GM13977 (cell line): Measurements from ENCODE around the gene ZNF630.

Experiments
- DNase-seq: peaks from one replicate; pipeline ENCODE4 v3.0.0; 2012; ENCODE audit warnings: low spot score
- in situ Hi-C: fragments of 300-500 bp; cut with MboI; formaldehyde crosslinking; loops from one replicate; pipeline ENCODE4 v1.12.0; 2022; ENCODE audit warnings: low sequenced_read_pairs, low pct_unique_long_range_greater_than_20kb, mixed read lengths, inconsistent platforms; ENCODE audit not compliant: unreplicated experiment
- TF ChIP-seq, protein P1 (sequence below): IDR thresholded peaks from 2 replicates; pipeline ENCODE4 v1.5.1; 2012; ENCODE audit warnings: mild to moderate bottlenecking, control low read depth; ENCODE audit not compliant: insufficient read depth; ENCODE audit errors: extremely low read depth, missing control alignments

The ZNF630 gene

DNA sequence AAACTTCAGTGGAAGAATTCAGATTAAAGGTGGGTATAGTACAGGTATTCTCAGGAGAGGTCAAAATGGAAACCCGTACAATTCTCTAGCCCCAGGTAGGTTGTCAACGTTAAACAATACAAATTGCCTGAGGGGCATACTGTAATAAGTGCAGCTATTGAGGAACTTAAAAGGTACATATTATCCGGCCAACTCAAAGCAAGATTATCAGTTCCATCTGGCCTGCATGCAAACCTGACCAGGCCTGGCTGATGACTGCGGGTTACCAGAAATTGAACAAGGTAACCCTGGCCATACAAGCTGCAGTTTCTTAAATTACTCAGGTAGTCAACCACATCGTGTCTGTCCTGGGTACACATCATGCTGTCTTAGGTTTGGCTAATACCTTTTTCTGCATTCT is 12.3 kb upstream of the ZNF630 start:
- no peak for DNase-seq
- TF ChIP-seq, protein P1, sequence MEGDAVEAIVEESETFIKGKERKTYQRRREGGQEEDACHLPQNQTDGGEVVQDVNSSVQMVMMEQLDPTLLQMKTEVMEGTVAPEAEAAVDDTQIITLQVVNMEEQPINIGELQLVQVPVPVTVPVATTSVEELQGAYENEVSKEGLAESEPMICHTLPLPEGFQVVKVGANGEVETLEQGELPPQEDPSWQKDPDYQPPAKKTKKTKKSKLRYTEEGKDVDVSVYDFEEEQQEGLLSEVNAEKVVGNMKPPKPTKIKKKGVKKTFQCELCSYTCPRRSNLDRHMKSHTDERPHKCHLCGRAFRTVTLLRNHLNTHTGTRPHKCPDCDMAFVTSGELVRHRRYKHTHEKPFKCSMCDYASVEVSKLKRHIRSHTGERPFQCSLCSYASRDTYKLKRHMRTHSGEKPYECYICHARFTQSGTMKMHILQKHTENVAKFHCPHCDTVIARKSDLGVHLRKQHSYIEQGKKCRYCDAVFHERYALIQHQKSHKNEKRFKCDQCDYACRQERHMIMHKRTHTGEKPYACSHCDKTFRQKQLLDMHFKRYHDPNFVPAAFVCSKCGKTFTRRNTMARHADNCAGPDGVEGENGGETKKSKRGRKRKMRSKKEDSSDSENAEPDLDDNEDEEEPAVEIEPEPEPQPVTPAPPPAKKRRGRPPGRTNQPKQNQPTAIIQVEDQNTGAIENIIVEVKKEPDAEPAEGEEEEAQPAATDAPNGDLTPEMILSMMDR = no peak
- in situ Hi-C loops = loop anchor here (25.0 kb wide), 1 partner anchor 404 kb away; the partner anchor contains the start of gene FTSJ1

- TF ChIP-seq, protein P1 = peak; percentile 51
- DNase-seq = peak; percentile 54
- in situ Hi-C loops = loop anchor here (25.0 kb wide), 1 partner anchor 404 kb away; the partner anchor contains the start of gene FTSJ1
Measured at GRCh38 chrX:48083212-48083611, 11.8 kb upstream of the ZNF630 start.

DNA sequence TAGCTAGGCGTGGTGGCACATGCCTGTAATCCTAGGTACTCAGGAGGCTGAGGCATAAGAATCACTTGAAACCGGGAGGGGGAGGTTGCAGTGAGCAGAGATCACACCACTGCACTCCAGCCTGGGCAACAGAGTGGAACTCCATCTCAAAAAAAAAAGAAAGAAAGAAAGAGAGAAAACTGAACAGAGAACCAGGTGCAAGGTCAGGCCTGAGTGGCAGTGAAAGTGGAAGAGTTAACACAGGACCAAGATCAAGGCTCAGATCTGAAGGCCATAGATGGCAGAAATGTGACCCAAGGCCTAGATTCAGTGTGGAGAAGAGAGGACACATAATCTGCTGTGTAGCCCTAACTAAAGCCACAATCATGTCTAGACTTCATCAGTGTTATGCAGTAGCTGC is 4.9 kb upstream of the ZNF630 start:
- TF ChIP-seq, protein P1 = no peak
- no peak for DNase-seq
- in situ Hi-C loops = loop anchor here (25.0 kb wide), 1 partner anchor 411 kb away; the partner anchor contains the start of gene FTSJ1

- TF ChIP-seq, protein P1 = no peak
- in situ Hi-C loops = no loop called here
- no peak for DNase-seq
Measured at GRCh38 chrX:48071986-48072605, 656 bp upstream of the ZNF630 start.

DNA sequence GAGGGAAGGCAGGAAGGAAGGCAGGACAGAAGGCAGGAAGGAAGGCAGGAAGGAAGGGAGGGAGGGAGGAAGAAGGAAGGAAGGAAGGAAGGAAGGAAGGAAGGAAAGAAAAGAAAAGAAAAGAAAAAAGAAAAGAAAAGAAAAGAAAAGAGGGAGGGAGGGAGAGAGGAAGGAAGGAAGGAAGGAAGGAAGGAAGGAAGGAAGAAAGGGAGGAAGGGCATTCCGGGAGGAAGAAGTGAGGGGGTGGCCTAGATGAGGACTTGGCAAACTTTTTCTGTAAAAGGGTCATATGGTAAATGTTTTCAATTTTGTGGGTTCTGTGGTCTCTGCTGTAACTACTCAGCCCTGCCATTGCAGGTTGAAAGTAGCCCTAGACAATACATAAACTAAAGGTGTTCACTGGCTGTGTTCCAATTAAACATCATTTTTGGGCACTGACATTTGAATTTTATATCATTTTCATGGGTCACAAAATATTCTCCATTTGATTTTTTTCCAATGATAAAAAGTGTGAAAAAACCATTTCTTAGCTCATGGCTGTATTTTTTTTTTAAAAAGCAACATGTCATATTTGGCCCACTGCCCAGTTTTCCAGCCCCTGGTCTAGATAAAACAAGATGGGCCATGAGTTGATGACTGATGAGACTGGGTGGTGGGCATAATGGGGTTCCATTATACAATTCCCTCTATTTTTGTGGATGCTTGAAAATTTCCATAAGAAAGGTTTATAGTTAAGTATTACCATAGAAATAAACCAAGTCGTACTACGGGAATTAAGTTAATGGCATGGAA is 3.1 kb downstream of the ZNF630 start:
- TF ChIP-seq, protein P1 = no peak
- in situ Hi-C loops = no loop called here
- DNase-seq = no peak

DNA sequence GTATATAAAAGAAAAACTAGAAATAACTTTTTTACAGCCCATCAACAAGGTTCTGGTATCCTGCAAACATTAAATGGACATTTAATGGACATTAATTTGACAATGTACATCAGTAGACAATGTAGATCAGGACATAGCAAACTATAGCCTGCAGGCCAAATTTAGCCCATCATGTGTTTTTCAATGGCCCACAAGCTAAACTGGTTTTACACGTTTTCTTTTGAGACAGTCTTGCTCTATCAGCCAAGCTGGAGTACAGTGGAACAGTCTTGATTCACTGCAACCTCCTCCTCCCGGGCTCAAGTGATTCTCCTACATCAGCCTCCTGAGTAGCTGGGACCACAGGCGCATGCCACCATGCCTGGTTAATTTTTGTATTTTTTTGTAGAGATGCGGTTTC is 7.2 kb downstream of the ZNF630 start:
- no peak for DNase-seq
- TF ChIP-seq, protein P1 = no peak
- in situ Hi-C loops = no loop called here
